HG03064 (cell line): ENCODE measurements around the gene DHRS2.

ENCODE experiments used
- ATAC-seq: cut with Tn5 transposase; IDR thresholded peaks from one replicate; pipeline ENCODE4 v1.9.1; 2021; ENCODE audit warnings: low read depth; ENCODE audit not compliant: unreplicated experiment

Gene DHRS2

GRCh38 chr14:23645812-23646647, 9.9 kb downstream of the DHRS2 start:
- no peak for ATAC-seq

GRCh38 chr14:23646648-23647549, 10.7 kb downstream of the DHRS2 start:
- ATAC-seq: no peak

- ATAC-seq: no peak
Measured at GRCh38 chr14:23647619-23648018, 11.5 kb downstream of the DHRS2 start.

- no peak for ATAC-seq
Measured at GRCh38 chr14:23648764-23649460, 12.7 kb downstream of the DHRS2 start.

GRCh38 chr14:23650506-23650905, 14.3 kb downstream of the DHRS2 start:
- no peak for ATAC-seq

GRCh38 chr14:23653051-23653450, 16.9 kb downstream of the DHRS2 start:
- ATAC-seq: no peak

- ATAC-seq: no peak
Measured at GRCh38 chr14:23654231-23654630, 18.1 kb downstream of the DHRS2 start.

- no peak for ATAC-seq
Measured at GRCh38 chr14:23657959-23658470, 21.9 kb downstream of the DHRS2 start.

GRCh38 chr14:23660290-23661226, 24.4 kb downstream of the DHRS2 start:
- ATAC-seq: no peak

GRCh38 chr14:23661542-23661941, 25.4 kb downstream of the DHRS2 start:
- no peak for ATAC-seq

GRCh38 chr14:23663127-23663526, 27.0 kb downstream of the DHRS2 start:
- ATAC-seq: no peak

GRCh38 chr14:23663711-23664110, 27.5 kb downstream of the DHRS2 start:
- ATAC-seq: no peak

- no peak for ATAC-seq
Measured at GRCh38 chr14:23664207-23664885, 28.2 kb downstream of the DHRS2 start.

GRCh38 chr14:23665302-23666016, 29.3 kb downstream of the DHRS2 start:
- ATAC-seq: no peak

GRCh38 chr14:23667134-23667533, 31.0 kb downstream of the DHRS2 start:
- no peak for ATAC-seq

- no peak for ATAC-seq
Measured at GRCh38 chr14:23669441-23669840, 33.3 kb downstream of the DHRS2 start.

GRCh38 chr14:23670481-23670880, 34.3 kb downstream of the DHRS2 start:
- ATAC-seq: no peak

GRCh38 chr14:23672200-23672599, 36.0 kb downstream of the DHRS2 start:
- ATAC-seq: no peak
